ENCODE data around the gene KLF13.

Gene KLF13

GRCh38 chr15:31344266-31344665 lies 17.6 kb downstream of the KLF13 start:
- TF ChIP-seq, protein P1, sequence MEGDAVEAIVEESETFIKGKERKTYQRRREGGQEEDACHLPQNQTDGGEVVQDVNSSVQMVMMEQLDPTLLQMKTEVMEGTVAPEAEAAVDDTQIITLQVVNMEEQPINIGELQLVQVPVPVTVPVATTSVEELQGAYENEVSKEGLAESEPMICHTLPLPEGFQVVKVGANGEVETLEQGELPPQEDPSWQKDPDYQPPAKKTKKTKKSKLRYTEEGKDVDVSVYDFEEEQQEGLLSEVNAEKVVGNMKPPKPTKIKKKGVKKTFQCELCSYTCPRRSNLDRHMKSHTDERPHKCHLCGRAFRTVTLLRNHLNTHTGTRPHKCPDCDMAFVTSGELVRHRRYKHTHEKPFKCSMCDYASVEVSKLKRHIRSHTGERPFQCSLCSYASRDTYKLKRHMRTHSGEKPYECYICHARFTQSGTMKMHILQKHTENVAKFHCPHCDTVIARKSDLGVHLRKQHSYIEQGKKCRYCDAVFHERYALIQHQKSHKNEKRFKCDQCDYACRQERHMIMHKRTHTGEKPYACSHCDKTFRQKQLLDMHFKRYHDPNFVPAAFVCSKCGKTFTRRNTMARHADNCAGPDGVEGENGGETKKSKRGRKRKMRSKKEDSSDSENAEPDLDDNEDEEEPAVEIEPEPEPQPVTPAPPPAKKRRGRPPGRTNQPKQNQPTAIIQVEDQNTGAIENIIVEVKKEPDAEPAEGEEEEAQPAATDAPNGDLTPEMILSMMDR (IDR thresholded peaks at IDR 0.05; ENCODE audit: low read depth, low read length) = no peak
- DNase-seq (ENCODE audit: low read depth in 2 of 2) = no peak
- no peak overlapping the region for H3K4me3 ChIP-seq (replicated peaks in 1 of 2; ENCODE audit: low read depth in 2 of 2, low read length in 2 of 2)

DNA sequence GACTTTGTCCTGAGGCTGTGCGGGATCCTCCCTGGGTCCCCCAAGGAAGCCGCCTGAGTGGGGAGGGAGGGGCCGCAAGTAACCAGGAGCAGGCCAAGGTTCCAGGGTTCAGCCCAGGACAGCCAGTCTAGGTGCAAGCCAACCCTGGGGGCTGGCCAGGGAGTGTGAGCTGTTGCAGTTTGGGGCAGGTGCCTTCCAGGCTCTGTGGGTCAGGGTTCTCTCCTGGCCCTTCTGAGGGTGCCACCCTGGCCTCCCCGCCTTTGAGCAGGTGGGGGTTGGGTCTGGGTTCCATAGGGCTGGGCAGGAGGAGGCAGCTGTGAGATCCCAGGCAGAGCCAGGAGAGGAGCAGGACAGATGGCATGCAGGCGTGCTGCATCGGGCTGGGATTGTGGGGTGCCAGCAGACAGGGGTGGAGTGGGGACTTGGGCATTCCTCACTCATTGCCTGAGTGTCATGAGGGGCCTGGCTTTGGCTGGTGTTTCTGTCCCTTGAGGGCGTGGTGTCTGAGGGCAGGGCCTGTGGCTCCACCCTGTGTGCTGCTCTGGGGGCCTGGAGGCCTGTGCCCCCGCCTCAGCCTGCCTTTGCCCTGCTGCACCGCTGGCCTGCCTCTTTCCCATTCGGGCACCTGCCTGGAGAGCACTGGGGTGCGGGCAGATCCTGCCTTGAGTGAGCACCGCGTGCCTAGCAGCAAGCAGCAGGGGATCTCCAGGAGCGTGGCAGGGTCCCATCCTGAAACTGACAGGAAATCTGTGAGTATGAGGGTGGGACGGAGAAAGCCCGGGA lies 18.4 kb downstream of the KLF13 start:
- H3K4me3 ChIP-seq (replicated peaks in 1 of 2; ENCODE audit: low read depth in 2 of 2, low read length in 2 of 2) = no peak overlapping the region
- TF ChIP-seq, protein P1 (IDR thresholded peaks at IDR 0.05; ENCODE audit: low read depth, low read length) = no peak
- no peak for DNase-seq (ENCODE audit: low read depth in 2 of 2)

GRCh38 chr15:31345606-31346366 lies 19.2 kb downstream of the KLF13 start:
- TF ChIP-seq, protein P1 (IDR thresholded peaks at IDR 0.05; ENCODE audit: low read depth, low read length) = no peak
- no peak overlapping the region for H3K4me3 ChIP-seq (replicated peaks in 1 of 2; ENCODE audit: low read depth in 2 of 2, low read length in 2 of 2)
- DNase-seq (ENCODE audit: low read depth in 2 of 2) = no peak

GRCh38 chr15:31346367-31347066 lies 19.9 kb downstream of the KLF13 start:
- H3K4me3 ChIP-seq (replicated peaks in 1 of 2; ENCODE audit: low read depth in 2 of 2, low read length in 2 of 2) = no peak overlapping the region
- TF ChIP-seq, protein P1 (IDR thresholded peaks at IDR 0.05; ENCODE audit: low read depth, low read length) = no peak
- no peak for DNase-seq (ENCODE audit: low read depth in 2 of 2)

- no peak for DNase-seq (ENCODE audit: low read depth in 2 of 2)
- H3K4me3 ChIP-seq (replicated peaks in 1 of 2; ENCODE audit: low read depth in 2 of 2, low read length in 2 of 2) = no peak overlapping the region
- TF ChIP-seq, protein P1 (IDR thresholded peaks at IDR 0.05; ENCODE audit: low read depth, low read length) = no peak
Measured at GRCh38 chr15:31347067-31347975, 20.7 kb downstream of the KLF13 start.
